Spleen (tissue), 7 donors: ENCODE results near the gene LIF.

Experiments
- CTCF ChIP-seq, 11 experiments: fragments of 200-600 bp in 7 of 11; fragments of 450-650 bp in 4 of 11; sonication (generic) in 4 of 11; IDR thresholded peaks in 8 of 11; conservative IDR thresholded peaks in 3 of 11; 1 replicate in 7 of 11; 2 replicates in 4 of 11; pipeline versions ENCODE4 v1.4.0 to v1.8.0; 2016 to 2021; ENCODE audit warnings: antibody characterized with exemption in 11 of 11, inconsistent platforms in 4 of 11, mild to moderate bottlenecking in 1 of 11
- POLR2A ChIP-seq, 3 donors: fragments of 450-650 bp; IDR thresholded peaks; one replicate each; pipeline ENCODE4 v1.5.1; 2017; ENCODE audit warnings: antibody characterized with exemption in 3 of 3, mild to moderate bottlenecking in 1 of 3
- POLR2AphosphoS5 ChIP-seq, 3 donors: sonication (generic); formaldehyde crosslinking; IDR thresholded peaks; one replicate each; pipeline ENCODE4 v1.5.1; 2017; ENCODE audit warnings: antibody characterized with exemption in 3 of 3
- donor health status: DM: no; HTN: no; CAD: no; lungs with moderate emphysema.
- donor health status: DM: no; HTN: no; CAD: no.
- donor health status: DM: no; HTN: no; CAD: no.

DNA sequence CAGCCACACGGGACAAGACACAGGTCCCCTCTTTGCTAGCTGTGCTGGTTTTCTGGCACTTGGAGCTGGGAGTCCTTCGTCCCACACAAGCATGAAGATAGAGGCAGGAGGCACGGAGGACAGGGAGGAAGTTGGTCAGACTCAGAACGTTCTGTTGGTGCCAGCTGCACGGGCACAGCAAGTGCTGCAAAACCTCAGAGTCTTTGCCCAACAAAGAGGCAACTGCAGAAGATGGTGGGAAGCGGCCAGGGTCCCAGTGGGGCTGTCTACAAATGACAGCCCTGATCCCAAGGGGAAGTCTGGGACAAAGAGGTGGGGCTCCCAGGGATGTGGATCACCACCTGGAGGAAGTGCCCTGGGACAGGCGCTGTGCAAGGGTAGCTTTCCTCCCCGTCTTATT is 29.5 kb upstream of the LIF start:
- TF ChIP-seq CTCF (IDR thresholded peaks at IDR 0.05 in 8 of 11, conservative IDR thresholded peaks at IDR 0.05 in 3 of 11), result no peak
- no peak for TF ChIP-seq POLR2A (IDR thresholded peaks at IDR 0.05)
- no peak for TF ChIP-seq POLR2AphosphoS5 (IDR thresholded peaks at IDR 0.05)
